Activated CD4-positive, alpha-beta T cell treated with anti-CD3 and anti-CD28 coated beads, Interleukin-2, amount 50 U/mL, for 16 hours (primary cell): Measurements from ENCODE around the gene ZNF738.

Experiments
- DNase-seq: peaks from one replicate; pipeline ENCODE4 v3.0.0-alpha.2; 2020

The ZNF738 gene

GRCh38 chr19:21423057-21424041 lies 64.5 kb downstream of the ZNF738 start:
- no peak for DNase-seq
